ENCODE data around the gene MFNG.

The MFNG gene

GRCh38 chr22:37498289-37498909 lies 12.2 kb upstream of the MFNG start (continued):
- TF ChIP-seq KLF9 (tag by site-specific recombination; IDR thresholded peaks at IDR 0.05; ENCODE audit: low read depth) (peak; percentile 53; the same call in 1 of the 2 replicates), ZNF670 (tag by site-specific recombination; IDR thresholded peaks at IDR 0.05; ENCODE audit: low read depth) (no peak)

GRCh38 chr22:37497062-37497599 lies 10.9 kb upstream of the MFNG start:
- Histone ChIP-seq H3K36me3 (ENCODE audit: control insufficient read depth in 2 of 2, insufficient read depth in 1 of 2, low read length in 2 of 2) (peaks cover 0 to 61% of the 10 kb centered on the region in 2 experiments; a peak in 2 of 3 replicates), H3K27ac (ENCODE audit: extremely low read depth, low read depth, low read length) (no peak overlapping the region), H3K9me3 (ENCODE audit: control insufficient read depth, insufficient read depth, low read depth, low read length) (no peaks in the 10 kb centered on the region), H3K4me1 (ENCODE audit: control insufficient read depth, insufficient read depth, low read length) (no peaks in the 10 kb centered on the region), H3K4me3 (ENCODE audit: low read depth, low read length) (no peak overlapping the region)
- no peak for TF ChIP-seq WT1 (tag by site-specific recombination; IDR thresholded peaks at IDR 0.05)
- TF ChIP-seq ZNF664 (tag by site-specific recombination; IDR thresholded peaks at IDR 0.05) = 0 out of 2 replicates have a peak, but pooled peaks have one; percentile 30
- TF ChIP-seq ZNF112 (tag by site-specific recombination; IDR thresholded peaks at IDR 0.05) = no peak
- ChIA-PET CTCF (interaction anchor here (0.7 to 12.9 kb wide), 10 partner anchors 10 to 179 kb away, joined by 3 to 115 read pairs (median 5); partner anchors contain the start of gene MFNG), POLR2A (interaction anchor here (0.6 to 1.2 kb wide), 2 partner anchors 16 to 65 kb away, joined by 3 to 4 read pairs; no protein-coding TSS in a partner anchor)

- ChIA-PET CTCF (interaction anchor here (0.9 to 12.9 kb wide), 5 partner anchors 10 to 147 kb away, joined by 3 to 115 read pairs (median 4); partner anchors contain the start of gene MFNG), POLR2A (interaction anchor here (0.8 kb wide), 1 partner anchor 16 kb away, joined by 5 read pairs; no protein-coding TSS in a partner anchor)
- Histone ChIP-seq H3K36me3 (ENCODE audit: control insufficient read depth in 2 of 2, insufficient read depth in 1 of 2, low read length in 2 of 2) (peaks cover 0 to 56% of the 10 kb centered on the region in 2 experiments; a peak in 2 of 3 replicates), H3K9me3 (ENCODE audit: control insufficient read depth, insufficient read depth, low read depth, low read length) (no peaks in the 10 kb centered on the region), H3K27ac (ENCODE audit: extremely low read depth, low read depth, low read length) (no peak overlapping the region), H3K4me3 (ENCODE audit: low read depth, low read length) (no peak overlapping the region), H3K4me1 (ENCODE audit: control insufficient read depth, insufficient read depth, low read length) (no peaks in the 10 kb centered on the region)
- peak; percentile 38; the same call in 1 of the 2 replicates for TF ChIP-seq PRDM10 (tag by site-specific recombination; IDR thresholded peaks at IDR 0.05)
- peak; percentile 41 for TF ChIP-seq SP2 (tag by site-specific recombination; IDR thresholded peaks at IDR 0.05)
- 0 out of 2 replicates have a peak, but pooled peaks have one; percentile 10 for TF ChIP-seq PRDM4 (tag by site-specific recombination; IDR thresholded peaks at IDR 0.05)
- TF ChIP-seq ZNF175 (tag by site-specific recombination; IDR thresholded peaks at IDR 0.05) = no peak
- TF ChIP-seq YY2 (tag by site-specific recombination; IDR thresholded peaks at IDR 0.05) = no peak
- TF ChIP-seq ZNF701 (tag by site-specific recombination; IDR thresholded peaks at IDR 0.05) = no peak
- 0 out of 2 replicates have a peak, but pooled peaks have one; percentile 13 for TF ChIP-seq EGR2 (tag by site-specific recombination; IDR thresholded peaks at IDR 0.05; ENCODE audit: low read depth)
These were observed 10.5 kb upstream of the MFNG start for GRCh38 chr22:37496651-37497050.
